H1 (cell line): ENCODE measurements around the gene COL19A1. TPM values are rescaled to one million over a fixed set of nuclear protein-coding genes. Genes with fewer than 3 reads are reported as not detected.

Experiments used
- KDM5A ChIP-seq: fragments of 200-600 bp; IDR thresholded peaks from 2 replicates; pipeline ENCODE4 v1.7.1; 2012; ENCODE audit warnings: mild to moderate bottlenecking, low read length, inconsistent platforms, mixed read lengths
- polyA plus RNA-seq, 7 experiments: library from polyadenylated mRNA; depleted of rRNA in 3 of 7; stranded (reverse) in 5 of 7; unstranded in 2 of 7; fragments of >200 nt in 5 of 7; fragments of 200-250 nt in 2 of 7; gene quantifications; 1 replicate in 5 of 7; 2 replicates in 1 of 7; 4 replicates in 1 of 7; pipeline versions ENCODE4 v1.2.1 to v1.2.3, GENCODE V29; 2011 to 2013; ENCODE audit warnings: missing spikeins in 2 of 7, mixed read lengths in 2 of 7
- total RNA-seq: library from RNA; stranded (reverse); fragmentation: NEBNext Ultra II Directional; extraction: Animal tissue kit (Norgen Biotek cat#: 25700); gene quantifications from 2 replicates; pipeline ENCODE4 v1.2.1, GENCODE V29; 2021

COL19A1 gene
- total and polyA plus RNA-seq, 2 of the 8 experiments (the other 6 are each of a cell fraction or from before 2014, with no cell fraction given), result not detected

GRCh38 chr6:69985180-69985579 lies 118.8 kb downstream of the COL19A1 start (continued):
- no peak for TF ChIP-seq KDM5A
